Glutamatergic neuron (in vitro differentiated cells): ENCODE measurements around the gene COA3. TPM values are rescaled to one million over a fixed set of nuclear protein-coding genes. Genes with fewer than 3 reads are reported as not detected.
A peak's percentile ranks its signal among the peaks of the same experiment; 100 is the strongest.

Experiments
- DNase-seq: peaks from one replicate; pipeline ENCODE4 v3.0.0; 2022
- H3K27ac Mint-ChIP-seq: one replicate; pipeline ENCODE4 v1.8.0; 2020; ENCODE audit warnings: mild to moderate bottlenecking, mixed read lengths, inconsistent platforms; ENCODE audit not compliant: unreplicated experiment
- H3K27me3 Mint-ChIP-seq: one replicate; pipeline ENCODE4 v1.8.0; 2020; ENCODE audit warnings: mild to moderate bottlenecking, moderate library complexity, mixed read lengths, inconsistent platforms; ENCODE audit not compliant: unreplicated experiment
- H3K36me3 Mint-ChIP-seq: one replicate; pipeline ENCODE4 v1.8.0; 2020; ENCODE audit warnings: mild to moderate bottlenecking, mixed read lengths, inconsistent platforms; ENCODE audit not compliant: unreplicated experiment
- H3K4me1 Mint-ChIP-seq: one replicate; pipeline ENCODE4 v1.8.0; 2020; ENCODE audit warnings: mild to moderate bottlenecking, low read depth, mixed read lengths, inconsistent platforms; ENCODE audit not compliant: unreplicated experiment
- H3K4me3 Mint-ChIP-seq: one replicate; pipeline ENCODE4 v1.8.0; 2020; ENCODE audit warnings: mild to moderate bottlenecking, mixed read lengths, inconsistent platforms; ENCODE audit not compliant: unreplicated experiment
- H3K9me3 Mint-ChIP-seq: one replicate; pipeline ENCODE4 v1.8.0; 2020; ENCODE audit warnings: mild to moderate bottlenecking, moderate library complexity, mixed read lengths, inconsistent platforms; ENCODE audit not compliant: unreplicated experiment
- total RNA-seq: library from RNA; stranded (reverse); fragmentation: NEBNext Ultra II Directional; extraction: Animal tissue kit (Norgen Biotek cat#: 25700); gene quantifications from one replicate; pipeline ENCODE4 v1.2.1, GENCODE V29; 2021; ENCODE audit not compliant: unreplicated experiment
- TF ChIP-seq, protein P1 (sequence below): fragments of 200-600 bp; sonication (generic); IDR thresholded peaks from one replicate; pipeline ENCODE4 v1.5.0; 2021; ENCODE audit not compliant: partially characterized antibody, unreplicated experiment

Gene COA3
- total RNA-seq, 1 donor from 2014 or later = 56.7 TPM

- peak overlapping the region; percentile 63 for H3K27ac Mint-ChIP-seq
- peak overlapping the region; percentile 85 for H3K4me3 Mint-ChIP-seq
- H3K9me3 Mint-ChIP-seq = peaks cover 5% of the 10 kb centered on the region
- H3K4me1 Mint-ChIP-seq = peaks cover 9% of the 10 kb centered on the region
- no peak for DNase-seq
- H3K27me3 Mint-ChIP-seq = no peaks in the 10 kb centered on the region
- H3K36me3 Mint-ChIP-seq = no peaks in the 10 kb centered on the region
- TF ChIP-seq, protein P1, sequence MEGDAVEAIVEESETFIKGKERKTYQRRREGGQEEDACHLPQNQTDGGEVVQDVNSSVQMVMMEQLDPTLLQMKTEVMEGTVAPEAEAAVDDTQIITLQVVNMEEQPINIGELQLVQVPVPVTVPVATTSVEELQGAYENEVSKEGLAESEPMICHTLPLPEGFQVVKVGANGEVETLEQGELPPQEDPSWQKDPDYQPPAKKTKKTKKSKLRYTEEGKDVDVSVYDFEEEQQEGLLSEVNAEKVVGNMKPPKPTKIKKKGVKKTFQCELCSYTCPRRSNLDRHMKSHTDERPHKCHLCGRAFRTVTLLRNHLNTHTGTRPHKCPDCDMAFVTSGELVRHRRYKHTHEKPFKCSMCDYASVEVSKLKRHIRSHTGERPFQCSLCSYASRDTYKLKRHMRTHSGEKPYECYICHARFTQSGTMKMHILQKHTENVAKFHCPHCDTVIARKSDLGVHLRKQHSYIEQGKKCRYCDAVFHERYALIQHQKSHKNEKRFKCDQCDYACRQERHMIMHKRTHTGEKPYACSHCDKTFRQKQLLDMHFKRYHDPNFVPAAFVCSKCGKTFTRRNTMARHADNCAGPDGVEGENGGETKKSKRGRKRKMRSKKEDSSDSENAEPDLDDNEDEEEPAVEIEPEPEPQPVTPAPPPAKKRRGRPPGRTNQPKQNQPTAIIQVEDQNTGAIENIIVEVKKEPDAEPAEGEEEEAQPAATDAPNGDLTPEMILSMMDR = no peak
These were observed 33.9 kb upstream of the COA3 start for GRCh38 chr17:42832213-42832933.

GRCh38 chr17:42830971-42831370 lies 32.5 kb upstream of the COA3 start:
- Mint-ChIP-seq H3K27ac (no peak overlapping the region), H3K36me3 (no peaks in the 10 kb centered on the region)

GRCh38 chr17:42827472-42827871 lies 29.0 kb upstream of the COA3 start:
- TF ChIP-seq, protein P1 = no peak
- Mint-ChIP-seq H3K4me1 (peaks cover 5% of the 10 kb centered on the region), H3K36me3 (no peaks in the 10 kb centered on the region), H3K27ac (no peak overlapping the region), H3K4me3 (no peak overlapping the region), H3K27me3 (peaks cover 5% of the 10 kb centered on the region), H3K9me3 (peaks cover under 1% of the 10 kb centered on the region)
- DNase-seq = no peak

More at GRCh38 chr17:42830971-42831370, 32.5 kb upstream of the COA3 start:
- TF ChIP-seq, protein P1 = no peak
- Mint-ChIP-seq H3K9me3 (peaks cover 5% of the 10 kb centered on the region), H3K4me3 (no peak overlapping the region), H3K4me1 (peaks cover 9% of the 10 kb centered on the region), H3K27me3 (no peaks in the 10 kb centered on the region)
- DNase-seq = no peak

DNA sequence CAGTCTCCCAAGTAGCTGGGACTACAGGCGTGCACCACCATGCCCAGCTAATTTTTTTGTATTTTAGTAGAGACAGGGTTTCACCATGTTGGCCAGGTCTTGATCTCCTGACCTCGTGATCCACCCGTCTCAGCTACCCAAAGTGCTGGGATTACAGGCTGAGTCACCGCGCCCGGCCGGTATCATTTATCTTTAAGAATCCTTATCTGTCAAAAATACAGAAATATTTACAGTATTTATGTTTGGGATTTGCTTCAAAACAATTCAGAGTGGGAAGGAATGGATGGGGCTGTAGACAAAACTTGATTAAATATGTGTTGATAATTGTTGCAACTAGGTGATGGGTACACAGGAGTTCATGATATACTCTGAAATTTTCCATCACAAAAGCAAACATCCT lies 22.7 kb upstream of the COA3 start:
- H3K36me3 Mint-ChIP-seq = no peaks in the 10 kb centered on the region
- H3K27ac Mint-ChIP-seq = no peak overlapping the region
- TF ChIP-seq, protein P1 = no peak
- H3K9me3 Mint-ChIP-seq = no peaks in the 10 kb centered on the region
- H3K27me3 Mint-ChIP-seq = peaks cover 5% of the 10 kb centered on the region
- no peak overlapping the region for H3K4me3 Mint-ChIP-seq
- H3K4me1 Mint-ChIP-seq = peaks cover 5% of the 10 kb centered on the region
- DNase-seq = no peak

DNA sequence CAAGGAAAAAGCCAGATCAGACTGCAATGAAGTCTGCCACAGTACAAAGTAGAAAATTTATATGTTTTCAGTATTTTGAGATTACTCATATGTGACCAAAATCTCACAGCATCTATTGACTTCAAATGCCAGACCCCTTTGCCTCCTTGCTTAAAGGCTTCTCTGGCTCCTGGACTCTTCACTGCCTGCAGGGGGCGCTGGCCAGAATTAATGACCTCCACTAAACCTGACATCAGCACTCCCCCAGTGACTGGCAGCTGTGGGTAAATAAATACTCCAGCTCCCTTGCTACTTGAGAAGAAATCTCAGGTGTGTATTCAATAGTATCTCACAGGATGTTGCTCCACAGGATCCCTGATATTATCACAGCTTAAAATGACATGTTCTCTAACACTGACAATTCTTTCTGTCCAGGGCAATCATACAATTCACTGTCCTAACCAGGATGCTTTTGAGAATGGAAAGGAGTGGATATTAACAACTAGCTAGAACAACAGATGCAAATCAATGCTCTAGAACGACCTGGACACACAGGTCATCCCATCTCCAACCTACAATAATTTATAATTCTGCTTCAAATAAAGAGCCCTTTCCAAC lies 21.5 kb upstream of the COA3 start:
- Mint-ChIP-seq H3K27ac (peak overlapping the region; percentile 8), H3K4me1 (peaks cover 5% of the 10 kb centered on the region), H3K4me3 (no peak overlapping the region), H3K36me3 (no peaks in the 10 kb centered on the region), H3K27me3 (peaks cover 3% of the 10 kb centered on the region), H3K9me3 (no peaks in the 10 kb centered on the region)
- DNase-seq = peak; percentile 83
- TF ChIP-seq, protein P1 = peak; percentile 83
